Ishikawa (cell line): ENCODE measurements around the gene GPATCH1.

Experiments
- CEBPB ChIP-seq: IDR thresholded peaks from 2 replicates; pipeline ENCODE4 v1.6.1; 2012
- EP300 ChIP-seq: IDR thresholded peaks from 2 replicates; pipeline ENCODE4 v1.6.1; 2012; ENCODE audit warnings: borderline replicate concordance
- MAX ChIP-seq: IDR thresholded peaks from 2 replicates; pipeline ENCODE4 v1.6.1; 2012
- NFIC ChIP-seq: IDR thresholded peaks from 2 replicates; pipeline ENCODE4 v1.6.1; 2012
- TCF12 ChIP-seq: IDR thresholded peaks from 2 replicates; pipeline ENCODE4 v1.6.1; 2012; ENCODE audit warnings: low read depth

DNA sequence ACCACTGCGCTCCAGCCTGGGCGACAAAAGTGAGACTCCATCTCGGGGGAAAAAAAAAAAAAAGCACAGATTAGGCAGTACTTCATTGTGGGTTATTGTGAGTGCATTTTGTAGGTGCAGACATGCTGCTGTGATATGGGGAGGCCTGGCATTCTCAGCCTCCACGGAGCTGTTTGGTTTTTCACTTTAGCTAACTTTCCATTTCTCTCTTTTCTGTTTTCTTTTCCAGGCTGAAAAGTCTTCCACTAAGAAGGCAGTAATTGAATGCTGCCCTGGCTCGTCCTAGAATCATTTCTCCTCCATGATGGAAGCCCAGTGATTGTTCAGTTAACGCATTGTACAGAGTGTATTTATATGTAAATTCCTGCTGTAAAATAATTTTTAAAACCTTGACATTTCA lies 48.9 kb downstream of the GPATCH1 start:
- no peak for TF ChIP-seq NFIC
- TF ChIP-seq CEBPB = no peak
- TF ChIP-seq EP300 = no peak
- TF ChIP-seq TCF12 = no peak
- TF ChIP-seq MAX = no peak
